ENCODE data around the gene TRIM65. TPM values are rescaled to one million over a fixed set of nuclear protein-coding genes. Genes with fewer than 3 reads are reported as not detected.

TRIM65 gene
- total and polyA plus RNA-seq, 2 of the 4 experiments (the other 2 are of a cell fraction), result 7.9 to 10.6 TPM

GRCh38 chr17:75913537-75914210, 16.9 kb upstream of the TRIM65 start:
- no peak overlapping the region for H2BK15ac ChIP-seq (ENCODE audit: low read depth, low read length)
- TF ChIP-seq NFE2L2 (IDR thresholded peaks at IDR 0.05; ENCODE audit: low read depth, low read length), result no peak
- no peak for TF ChIP-seq RCOR1 (IDR thresholded peaks at IDR 0.05; ENCODE audit: insufficient replicate concordance, low read length)
- TF ChIP-seq MXI1 (IDR thresholded peaks at IDR 0.05; ENCODE audit: borderline replicate concordance, low read depth, low read length), result no peak
- TF ChIP-seq RFX5 (IDR thresholded peaks at IDR 0.05; ENCODE audit: low read depth, low read length), result no peak
- TF ChIP-seq RAD21 (IDR thresholded peaks at IDR 0.05; ENCODE audit: low read length), result no peak
- no peak for TF ChIP-seq BHLHE40 (IDR thresholded peaks at IDR 0.05; ENCODE audit: low read depth, low read length)
- no peak for TF ChIP-seq MAZ (IDR thresholded peaks at IDR 0.05; ENCODE audit: borderline replicate concordance, low read depth, low read length)
- TF ChIP-seq FOS (IDR thresholded peaks at IDR 0.05; ENCODE audit: low read depth, low read length), result no peak
- TF ChIP-seq SMC3 (IDR thresholded peaks at IDR 0.05; ENCODE audit: low read depth, low read length), result no peak
- TF ChIP-seq CTCF (conservative IDR thresholded peaks at IDR 0.05; ENCODE audit: low read depth, low read length), result no peak
- TF ChIP-seq MAFK (IDR thresholded peaks at IDR 0.05; ENCODE audit: low read depth, low read length), result no peak
- no peak for TF ChIP-seq CHD1 (IDR thresholded peaks at IDR 0.05; ENCODE audit: low read depth, low read length)
- TF ChIP-seq CEBPB (IDR thresholded peaks at IDR 0.05; ENCODE audit: low read depth, low read length), result no peak
- H3K27me3 ChIP-seq (ENCODE audit: control insufficient read depth, insufficient read depth, low read length), result no peaks in the 10 kb centered on the region
- H4K20me1 ChIP-seq (ENCODE audit: insufficient read depth, low read length), result no peaks in the 10 kb centered on the region
- no TSS peak for BruUV-seq (replicated peaks)
- no peak overlapping the region for H2AFZ ChIP-seq (replicated peaks; ENCODE audit: low read length, poor library complexity)
- no peak overlapping the region for H3K18ac ChIP-seq (ENCODE audit: low read depth, low read length)
- DNase-seq, result no peak
- H3K4ac ChIP-seq (ENCODE audit: low read depth, low read length), result no peak overlapping the region
- H2BK5ac ChIP-seq (ENCODE audit: low read depth, low read length, poor library complexity, severe bottlenecking), result no peak overlapping the region
- intact Hi-C loops (cut with micrococcal nuclease) (no loop called here), dilution Hi-C loops (cut with HindIII; ENCODE audit: low sequenced_read_pairs, unreplicated experiment) (no loop called here), in situ Hi-C loops (cut with MboI; ENCODE audit: low sequenced_read_pairs) (loop anchor here (5.0 kb wide), 1 partner anchor 94 kb away; no protein-coding TSS in a partner anchor)
- ATAC-seq (ENCODE audit: low read depth), result no peak
- ChIA-PET POLR2A (ENCODE audit: unreplicated experiment) (no interaction called here), CTCF (interaction anchor here (1.1 kb wide), 1 partner anchor 8 kb away, joined by 3 read pairs; no protein-coding TSS in a partner anchor)
- H3K27ac ChIP-seq (ENCODE audit: insufficient read depth, low read length), result no peak overlapping the region
- no peaks in the 10 kb centered on the region for H3K9me1 ChIP-seq (ENCODE audit: insufficient read depth, low read length)
- H3K79me1 ChIP-seq (ENCODE audit: low read depth in 1 of 2, low read length in 2 of 2), result no peaks in the 10 kb centered on the region
- H3K4me1 ChIP-seq (ENCODE audit: control insufficient read depth, insufficient read depth, low read length), result no peaks in the 10 kb centered on the region
- H4K5ac ChIP-seq (ENCODE audit: low read depth, low read length), result no peak overlapping the region
- no peak overlapping the region for H4K8ac ChIP-seq (ENCODE audit: low read depth in 2 of 2, low read length in 2 of 2)
- no peak overlapping the region for H3K4me2 ChIP-seq (ENCODE audit: low read depth, low read length)
- peaks cover 9% of the 10 kb centered on the region for H3K36me3 ChIP-seq (ENCODE audit: control insufficient read depth, insufficient read depth, low read length)
- no peak overlapping the region for H3K9ac ChIP-seq (ENCODE audit: low read depth, low read length)
- no peaks in the 10 kb centered on the region for H3K9me3 ChIP-seq (ENCODE audit: control insufficient read depth, insufficient read depth, low read length)
- H4K91ac ChIP-seq (ENCODE audit: insufficient read depth, low read depth, low read length), result no peak overlapping the region
- H2BK20ac ChIP-seq (ENCODE audit: low read depth, low read length), result no peak overlapping the region
- H3K56ac ChIP-seq (ENCODE audit: extremely low read depth, insufficient read depth, low read length), result no peak overlapping the region
- no peak overlapping the region for H2AK5ac ChIP-seq (ENCODE audit: low read depth, low read length)
- 98% methylated on average over 14 of the region's 32 CpGs; no CpG with 5 or more reads in 1 of the 2 experiments for WGBS, 2 experiments (ENCODE audit: extremely low coverage in 2 of 2, insufficient read length in 1 of 2)
- no peak overlapping the region for H3K14ac ChIP-seq (replicated peaks; ENCODE audit: low read depth, low read length)
- H2BK120ac ChIP-seq (ENCODE audit: low read depth, low read length), result no peak overlapping the region
- H3K4me3 ChIP-seq (ENCODE audit: insufficient read depth, low read depth, low read length), result no peak overlapping the region
- no peak overlapping the region for H2AK9ac ChIP-seq (replicated peaks; ENCODE audit: low read depth, low read length, poor library complexity)
- H3K23ac ChIP-seq (ENCODE audit: low read depth, low read length), result no peak overlapping the region

All from IMR-90 (cell line).